ENCODE measurements around the gene TXNDC8. TPM values are rescaled to one million over a fixed set of nuclear protein-coding genes. Genes with fewer than 3 reads are reported as not detected.
"Not testable (repeated sequence)": the region's sequence is repeated elsewhere in the genome, so short reads cannot be mapped to it uniquely, and the experiment has no call there.

TXNDC8 gene
- total RNA-seq, 1 donor from 2014 or later, result not detected

- Mint-ChIP-seq H3K27me3 (no peaks in the 10 kb centered on the region), H3K4me3 (ENCODE audit: low read depth) (no peak overlapping the region)
- TF ChIP-seq CTCF (IDR thresholded peaks at IDR 0.05; ENCODE audit: unreplicated experiment), result no peak
These were observed 26.8 kb upstream of the TXNDC8 start for GRCh38 chr9:110364451-110364850.

GRCh38 chr9:110358992-110359391, 21.3 kb upstream of the TXNDC8 start:
- H3K36me3 Mint-ChIP-seq (ENCODE audit: insufficient read depth); H3K4me3 Mint-ChIP-seq (ENCODE audit: low read depth); H3K27me3 Mint-ChIP-seq; H3K9me3 Mint-ChIP-seq (ENCODE audit: low read depth); H3K27ac Mint-ChIP-seq; DNase-seq (ENCODE audit: low spot score, unreplicated experiment); H3K4me1 Mint-ChIP-seq (ENCODE audit: low read depth): not testable (repeated sequence)

More at GRCh38 chr9:110364451-110364850, 26.8 kb upstream of the TXNDC8 start:
- DNase-seq (ENCODE audit: low spot score, unreplicated experiment), result no peak
- Mint-ChIP-seq H3K4me1 (ENCODE audit: low read depth) (peaks cover 1% of the 10 kb centered on the region), H3K9me3 (ENCODE audit: low read depth) (no peaks in the 10 kb centered on the region), H3K27ac (no peak overlapping the region), H3K36me3 (ENCODE audit: insufficient read depth) (no peaks in the 10 kb centered on the region)

GRCh38 chr9:110357505-110357904, 19.8 kb upstream of the TXNDC8 start:
- Mint-ChIP-seq H3K4me3 (ENCODE audit: low read depth) (no peak overlapping the region), H3K27me3 (no peaks in the 10 kb centered on the region), H3K36me3 (ENCODE audit: insufficient read depth) (no peaks in the 10 kb centered on the region), H3K4me1 (ENCODE audit: low read depth) (no peaks in the 10 kb centered on the region), H3K27ac (no peak overlapping the region), H3K9me3 (ENCODE audit: low read depth) (no peaks in the 10 kb centered on the region)
- DNase-seq (ENCODE audit: low spot score, unreplicated experiment), result no peak
- no peak for TF ChIP-seq CTCF (IDR thresholded peaks at IDR 0.05; ENCODE audit: unreplicated experiment)

GRCh38 chr9:110356639-110357395, 19.2 kb upstream of the TXNDC8 start:
- Mint-ChIP-seq H3K4me3 (ENCODE audit: low read depth) (no peak overlapping the region), H3K36me3 (ENCODE audit: insufficient read depth) (no peaks in the 10 kb centered on the region), H3K27me3 (no peaks in the 10 kb centered on the region), H3K27ac (no peak overlapping the region), H3K9me3 (ENCODE audit: low read depth) (no peaks in the 10 kb centered on the region), H3K4me1 (ENCODE audit: low read depth) (no peaks in the 10 kb centered on the region)
- TF ChIP-seq CTCF (IDR thresholded peaks at IDR 0.05; ENCODE audit: unreplicated experiment), result no peak
- no peak for DNase-seq (ENCODE audit: low spot score, unreplicated experiment)

GRCh38 chr9:110355911-110356310, 18.2 kb upstream of the TXNDC8 start:
- no peak for DNase-seq (ENCODE audit: low spot score, unreplicated experiment)
- H3K27ac Mint-ChIP-seq, result no peak overlapping the region
- H3K27me3 Mint-ChIP-seq, result no peaks in the 10 kb centered on the region
- no peak for TF ChIP-seq CTCF (IDR thresholded peaks at IDR 0.05; ENCODE audit: unreplicated experiment)
- H3K9me3 Mint-ChIP-seq (ENCODE audit: low read depth), result no peaks in the 10 kb centered on the region
- no peak overlapping the region for H3K4me3 Mint-ChIP-seq (ENCODE audit: low read depth)
- no peaks in the 10 kb centered on the region for H3K36me3 Mint-ChIP-seq (ENCODE audit: insufficient read depth)
- H3K4me1 Mint-ChIP-seq (ENCODE audit: low read depth), result no peaks in the 10 kb centered on the region

- no peaks in the 10 kb centered on the region for H3K36me3 Mint-ChIP-seq (ENCODE audit: insufficient read depth)
- DNase-seq (ENCODE audit: low spot score, unreplicated experiment), result no peak
- H3K9me3 Mint-ChIP-seq (ENCODE audit: low read depth), result no peaks in the 10 kb centered on the region
- H3K4me1 Mint-ChIP-seq (ENCODE audit: low read depth), result no peaks in the 10 kb centered on the region
- no peak overlapping the region for H3K27ac Mint-ChIP-seq
- H3K4me3 Mint-ChIP-seq (ENCODE audit: low read depth), result no peak overlapping the region
- H3K27me3 Mint-ChIP-seq, result peaks cover 4% of the 10 kb centered on the region
- no peak for TF ChIP-seq CTCF (IDR thresholded peaks at IDR 0.05; ENCODE audit: unreplicated experiment)
These were observed 13.4 kb upstream of the TXNDC8 start for GRCh38 chr9:110351009-110351467.

Data from progenitor cell of endocrine pancreas (in vitro differentiated cells).